K562 (cell line): Measurements from ENCODE around the gene NR3C2. TPM values are rescaled to one million over a fixed set of nuclear protein-coding genes. Genes with fewer than 3 reads are reported as not detected.

Experiments
- ATAC-seq: fragments of 200-7000 bp; cut with Tn5 transposase; 3 replicates; pipeline ENCODE4 v1.9.1; 2020; ENCODE audit warnings: moderate library complexity
- BruUV-seq: library from RNA; stranded (reverse); fragments of 400-500 nt; replicated peaks from 2 replicates; lab custom pipeline; 2021; lab: Mats Ljungman, UMichigan
- CTCF ChIA-PET: fragments of 300-600 bp; formaldehyde crosslinking; extraction: SDS; loops from one replicate; lab custom pipeline; 2021; ENCODE audit warnings: low intra/inter-chr PET ratio; lab: Yijun Ruan, JAX
- POLR2A ChIA-PET: fragments of 300-600, 350-650 bp; sonication (Branson Sonifier 250); formaldehyde crosslinking; extraction: SDS; loops from one replicate; lab custom pipeline; 2021; ENCODE audit warnings: antibody characterized with exemption, inconsistent platforms; lab: Yijun Ruan, JAX
- DNase-seq, 4 experiments: peaks; one replicate each; pipeline versions ENCODE4 v3.0.0 to v3.0.0-alpha.2; 2011 to 2018; ENCODE audit warnings: low spot score in 3 of 4, mixed read lengths in 3 of 4; ENCODE audit errors: extremely low read depth in 1 of 4
- FAIRE-seq: peaks from 2 replicates; lab custom pipeline; 2011; peaks lifted over from hg19 to GRCh38; lab: Jason Lieb, UNC
- H2AFZ ChIP-seq: 2 replicates; pipeline ENCODE4 v1.6.0; 2011; ENCODE audit warnings: low read depth, low read length, control low read depth, inconsistent platforms
- H3K27ac ChIP-seq: fragments of 200-600 bp; 3 replicates; pipeline ENCODE4 v1.8.0; 2011; ENCODE audit warnings: low read depth, mild to moderate bottlenecking, control low read depth, inconsistent platforms, low read length, moderate library complexity, mixed read lengths; ENCODE audit errors: extremely low read depth
- H3K27me3 ChIP-seq, 2 experiments: fragments of 300-600 bp in 1 of 2; 2 replicates in 1 of 2; 3 replicates in 1 of 2; pipeline versions ENCODE4 v1.6.0 to v1.8.0; 2011; ENCODE audit warnings: inconsistent platforms in 2 of 2, low read length in 2 of 2, mild to moderate bottlenecking in 1 of 2, mixed read lengths in 1 of 2, moderate library complexity in 1 of 2; ENCODE audit not compliant: control insufficient read depth in 2 of 2, insufficient read depth in 2 of 2
- H3K36me3 ChIP-seq: fragments of 300-600 bp; 3 replicates; pipeline ENCODE4 v1.8.0; 2011; ENCODE audit warnings: mild to moderate bottlenecking, low read length, inconsistent platforms; ENCODE audit not compliant: control insufficient read depth, insufficient read depth
- H3K4me1 ChIP-seq, 2 experiments: fragments of 200-600 bp in 1 of 2; replicated peaks in 1 of 2; 2 replicates in 1 of 2; 3 replicates in 1 of 2; pipeline versions ENCODE4 v1.5.1 to v1.8.0; 2011; ENCODE audit warnings: inconsistent platforms in 2 of 2, low read length in 2 of 2, mild to moderate bottlenecking in 1 of 2, mixed read lengths in 1 of 2, moderate library complexity in 1 of 2; ENCODE audit not compliant: control insufficient read depth in 2 of 2, insufficient read depth in 2 of 2
- H3K4me2 ChIP-seq: 2 replicates; pipeline ENCODE4 v1.6.1; 2011; ENCODE audit warnings: low read length, control low read depth, inconsistent platforms, mixed read lengths; ENCODE audit not compliant: insufficient read depth
- H3K4me3 ChIP-seq: fragments of 200-600 bp; sonication (generic), shearing (Covaris generic); 2 replicates; pipeline ENCODE4 v1.5.1; 2016; ENCODE audit warnings: control low read depth, inconsistent platforms
- H3K79me2 ChIP-seq: fragments of 200-600 bp; 3 replicates; pipeline ENCODE4 v1.8.0; 2011; ENCODE audit warnings: low read length, inconsistent platforms; ENCODE audit not compliant: control insufficient read depth, insufficient read depth
- H3K9ac ChIP-seq, 2 experiments: 2 replicates each; pipeline versions ENCODE4 v1.6.0 to v1.6.1; 2011; ENCODE audit warnings: low read depth in 2 of 2, low read length in 2 of 2, control low read depth in 1 of 2, inconsistent platforms in 1 of 2, mild to moderate bottlenecking in 1 of 2, mixed read lengths in 1 of 2; ENCODE audit not compliant: insufficient read depth in 1 of 2
- H3K9me1 ChIP-seq: one replicate; pipeline ENCODE4 v1.6.0; 2011; ENCODE audit warnings: inconsistent platforms, mild to moderate bottlenecking, low read length, moderate library complexity; ENCODE audit not compliant: control insufficient read depth, insufficient read depth
- H3K9me3 ChIP-seq: replicated peaks from 2 replicates; pipeline ENCODE4 v1.5.1; 2011; ENCODE audit warnings: low read depth, low read length, inconsistent platforms; ENCODE audit not compliant: control insufficient read depth, insufficient read depth
- H4K20me1 ChIP-seq: replicated peaks from 2 replicates; pipeline ENCODE4 v1.6.1; 2011; ENCODE audit warnings: low read length, inconsistent platforms, mixed read lengths; ENCODE audit not compliant: control insufficient read depth, insufficient read depth
- CBX2 ChIP-seq: fragments of 200-600 bp; sonication (generic); IDR thresholded peaks from one replicate; pipeline ENCODE4 v1.6.1; 2012; ENCODE audit warnings: mild to moderate bottlenecking, low read length, inconsistent platforms; ENCODE audit not compliant: insufficient read depth, poor library complexity, severe bottlenecking
- ELF2 ChIP-seq: fragments of 250-450 bp; sonication (Bioruptor Pico); IDR thresholded peaks from 2 replicates; pipeline ENCODE4 v1.5.0; 2021; ENCODE audit warnings: mild to moderate bottlenecking
- ETV6 ChIP-seq, 3 experiments: fragments of 150-350 bp in 1 of 3; sonication (generic) in 1 of 3; formaldehyde crosslinking in 1 of 3; IDR thresholded peaks; 2 replicates each; pipeline versions ENCODE4 v1.6.1 to v1.8.0; 2014 to 2022; ENCODE audit warnings: borderline replicate concordance in 2 of 3, low read depth in 2 of 3, antibody characterized with exemption in 1 of 3, low read length in 1 of 3, mild to moderate bottlenecking in 1 of 3, missing genetic modification reagents in 1 of 3
- MCM2 ChIP-seq: fragments of 450-650 bp; IDR thresholded peaks from 2 replicates; pipeline ENCODE4 v1.6.1; 2017; ENCODE audit warnings: low read depth, mild to moderate bottlenecking
- MXI1 ChIP-seq: IDR thresholded peaks from 2 replicates; pipeline ENCODE4 v1.6.1; 2011; ENCODE audit warnings: low read depth, mild to moderate bottlenecking, improper control_type of control experiment, low read length
- POLR2B ChIP-seq: fragments of 450-650 bp; IDR thresholded peaks from 2 replicates; pipeline ENCODE4 v1.6.1; 2018; ENCODE audit warnings: low read depth; ENCODE audit not compliant: partially characterized antibody
- RBM14 ChIP-seq: fragments of 200-400 bp; formaldehyde crosslinking; IDR thresholded peaks from 2 replicates; pipeline ENCODE4 v1.6.1; 2018; ENCODE audit warnings: low read depth, mild to moderate bottlenecking, low read length, moderate library complexity, borderline replicate concordance; ENCODE audit not compliant: insufficient read depth
- SLC30A9 ChIP-seq: fragments of 250-450 bp; sonication (Bioruptor Pico); IDR thresholded peaks from 2 replicates; pipeline ENCODE4 v1.8.0; 2022; ENCODE audit warnings: mild to moderate bottlenecking, moderate library complexity
- ZKSCAN3 ChIP-seq: fragments of 250-450 bp; sonication (Bioruptor Pico); IDR thresholded peaks from 2 replicates; pipeline ENCODE4 v1.4.0; 2020
- ZNF584 ChIP-seq: fragments of 200-800 bp; sonication (Bioruptor generic); IDR thresholded peaks from 2 replicates; pipeline ENCODE4 v1.6.1; 2016; ENCODE audit warnings: low read depth, mild to moderate bottlenecking, missing genetic modification characterization, missing compliant biosample characterization
- WGBS: fragments of 100-300 bp; shearing (Covaris generic); methylation state at CpG from one replicate; pipeline ENCODE4 v1.1.6; 2016; ENCODE audit warnings: low coverage, mixed read lengths; ENCODE audit not compliant: insufficient coverage; ENCODE audit errors: missing lambda C conversion rate; 5-methylcytosine and 5-hydroxymethylcytosine counted together
- in situ Hi-C: fragments of 300-500 bp; cut with MboI; formaldehyde crosslinking; loops from 4 replicates; pipeline ENCODE4 v1.15.0; 2018; ENCODE audit warnings: inconsistent platforms, mixed read lengths
- intact Hi-C: fragments of 100-400 bp; cut with micrococcal nuclease; formaldehyde crosslinking; loops from 2 replicates; pipeline ENCODE4 v1.14.2; 2022
- polyA plus RNA-seq, 8 experiments: library from polyadenylated mRNA; depleted of rRNA in 4 of 8; stranded (reverse) in 5 of 8; unstranded in 3 of 8; fragments of >200 nt; fragmentation: Nextera tagmentation in 2 of 8; fragmentation: Illumina TruSeq in 1 of 8; extraction: Ambion mirVana in 2 of 8; extraction: Trizol in 1 of 8; gene quantifications; 2 replicates each; pipeline versions ENCODE4 v1.2.1 to v1.2.3, GENCODE V29; 2011 to 2014; ENCODE audit warnings: inconsistent platforms in 1 of 8, missing spikeins in 1 of 8
- total RNA-seq, 7 experiments: library from RNA; depleted of rRNA in 6 of 7; stranded (reverse); fragments of >200 nt in 6 of 7; fragmentation: Illumina TruSeq in 2 of 7; extraction: Trizol in 2 of 7; gene quantifications; 2 replicates each; pipeline versions ENCODE4 v1.2.1 to v1.2.3, GENCODE V29; 2011 to 2021; ENCODE audit warnings: low replicate concordance in 1 of 7
- TF ChIP-seq, protein P1 (sequence below): IDR thresholded peaks from 3 replicates; pipeline ENCODE4 v1.6.1; 2011; ENCODE audit warnings: borderline replicate concordance, mild to moderate bottlenecking; ENCODE audit not compliant: insufficient read length, insufficient read depth

Gene NR3C2
- total and polyA plus RNA-seq, 9 of the 15 experiments (the other 6 are each of a cell fraction or from before 2014, with no cell fraction given), result 0.01 to 0.28 (median 0.16) TPM; not detected in 2

DNA sequence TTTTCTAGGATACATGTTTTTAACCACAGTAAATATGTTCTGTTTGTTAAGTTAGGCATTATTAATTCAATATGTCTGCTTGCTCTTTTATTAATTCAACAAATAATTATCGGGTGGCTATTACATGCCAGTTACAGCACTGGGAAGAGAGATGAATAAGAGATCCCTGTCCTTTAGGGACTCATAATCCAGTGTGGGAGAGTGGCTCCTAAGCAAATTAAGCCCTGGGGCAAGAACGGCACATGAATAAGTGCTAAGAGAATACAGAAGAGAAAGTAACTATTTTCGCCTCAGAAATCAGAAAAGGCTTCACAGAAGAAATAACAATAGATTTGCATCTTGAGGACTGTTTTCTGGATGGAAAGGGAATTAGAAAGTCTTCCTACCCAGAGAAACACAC lies 236.7 kb downstream of the NR3C2 start:
- Histone ChIP-seq H3K27me3 (no peaks in the 10 kb centered on the region), H3K27ac (no peak overlapping the region), H2AFZ (no peak overlapping the region), H3K4me2 (no peak overlapping the region), H4K20me1 (no peaks in the 10 kb centered on the region), H3K4me3 (no peak overlapping the region), H3K9me3 (no peaks in the 10 kb centered on the region), H3K9me1 (no peaks in the 10 kb centered on the region), H3K79me2 (no peaks in the 10 kb centered on the region), H3K36me3 (no peaks in the 10 kb centered on the region), H3K4me1 (no peaks in the 10 kb centered on the region), H3K9ac (no peak overlapping the region)
- BruUV-seq, result no TSS peak
- TF ChIP-seq POLR2B (no peak), ZKSCAN3 (CRISPR knock-in tag) (no peak), ELF2 (no peak), SLC30A9 (CRISPR knock-in tag) (no peak), RBM14 (no peak), ZNF584 (CRISPR knock-in tag) (no peak), ETV6 (IDR thresholded peaks at IDR 0.05; ENCODE audit: borderline replicate concordance in 1 of 2, low read depth in 2 of 2, low read length in 1 of 2) (no peak), ETV6 (CRISPR knock-in tag; IDR thresholded peaks at IDR 0.05; ENCODE audit: borderline replicate concordance) (no peak), MCM2 (no peak), MXI1 (no peak), CBX2 (no peak)
- TF ChIP-seq, protein P1, sequence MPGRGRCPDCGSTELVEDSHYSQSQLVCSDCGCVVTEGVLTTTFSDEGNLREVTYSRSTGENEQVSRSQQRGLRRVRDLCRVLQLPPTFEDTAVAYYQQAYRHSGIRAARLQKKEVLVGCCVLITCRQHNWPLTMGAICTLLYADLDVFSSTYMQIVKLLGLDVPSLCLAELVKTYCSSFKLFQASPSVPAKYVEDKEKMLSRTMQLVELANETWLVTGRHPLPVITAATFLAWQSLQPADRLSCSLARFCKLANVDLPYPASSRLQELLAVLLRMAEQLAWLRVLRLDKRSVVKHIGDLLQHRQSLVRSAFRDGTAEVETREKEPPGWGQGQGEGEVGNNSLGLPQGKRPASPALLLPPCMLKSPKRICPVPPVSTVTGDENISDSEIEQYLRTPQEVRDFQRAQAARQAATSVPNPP, result no peak
- intact Hi-C loops, result no loop called here
- CTCF ChIA-PET, result no interaction called here
- WGBS, result 0% methylated on average over 3 of the region's 3 CpGs
- FAIRE-seq, result no peak
- in situ Hi-C loops, result no loop called here
- DNase-seq, result no peak
- POLR2A ChIA-PET, result no interaction called here
- no peak for ATAC-seq
